Raji (cell line): Measurements from ENCODE around the gene UNC5A.

Experiments
- POLR2A ChIP-seq: IDR thresholded peaks from 2 replicates; pipeline ENCODE4 v1.6.1; 2011; ENCODE audit warnings: low read depth, low read length, control low read depth; ENCODE audit not compliant: insufficient read depth

The UNC5A gene

DNA sequence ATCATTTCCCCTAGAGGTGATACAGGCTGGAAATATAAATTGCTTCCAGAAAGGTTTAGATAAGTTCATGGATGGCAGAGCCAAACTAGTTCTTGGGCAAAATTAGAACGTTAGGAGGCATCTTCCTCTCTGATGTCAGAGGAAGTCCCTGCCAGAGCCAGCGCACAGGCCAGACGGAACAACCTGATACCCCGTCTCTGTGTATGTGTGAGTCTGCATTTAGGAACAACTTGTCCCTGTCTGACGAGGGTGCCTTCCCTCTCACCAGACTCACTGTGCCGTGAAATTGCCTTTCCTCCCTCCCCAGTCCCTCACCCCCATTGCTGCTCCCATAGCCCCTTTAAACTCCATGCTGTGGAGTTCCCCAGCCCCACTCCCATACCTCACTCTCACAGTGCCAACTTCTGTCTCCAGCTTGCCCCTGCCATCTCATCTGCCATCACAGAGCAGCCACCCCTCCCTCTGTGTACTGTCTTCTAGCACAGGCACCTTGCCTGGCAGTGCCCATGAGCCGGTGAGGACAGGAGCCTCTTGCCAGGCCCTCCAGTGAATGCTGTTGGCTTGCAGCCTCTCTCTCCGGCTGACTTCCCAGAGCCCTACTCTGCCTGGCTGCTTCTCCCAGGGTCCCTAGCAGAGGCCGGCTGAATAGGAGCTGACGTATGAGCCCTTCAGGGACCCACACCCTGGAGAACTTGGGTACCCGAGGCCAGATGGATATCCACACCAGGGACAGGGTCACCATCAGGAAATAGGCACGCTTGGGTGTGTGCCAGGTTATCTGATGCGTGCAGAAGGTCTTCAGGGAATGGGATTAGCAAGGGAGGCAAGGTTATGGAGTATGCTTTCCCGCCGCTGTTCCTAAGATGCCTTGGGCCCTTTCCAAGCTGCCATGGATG is 26.7 kb downstream of the UNC5A start:
- TF ChIP-seq POLR2A: no peak

DNA sequence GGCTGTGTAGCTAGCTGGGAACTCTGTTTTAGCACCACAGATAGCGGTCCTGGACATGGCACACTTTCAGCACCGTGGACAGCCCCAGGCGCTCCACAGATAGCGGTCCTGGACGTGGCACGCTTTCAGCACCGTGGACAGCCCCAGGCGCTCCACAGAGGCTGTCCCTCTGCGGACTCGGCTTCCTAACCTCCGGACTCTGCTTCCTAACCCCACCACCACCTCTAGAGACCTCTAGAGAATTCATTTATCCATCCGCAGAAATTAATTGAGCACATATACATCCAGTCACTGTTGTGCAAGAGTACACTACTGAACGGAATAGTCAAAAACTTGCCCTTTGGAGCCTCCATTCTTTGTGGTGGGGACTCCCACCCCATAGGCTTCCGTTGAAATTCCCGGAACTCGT is 27.4 kb downstream of the UNC5A start:
- TF ChIP-seq POLR2A: no peak

DNA sequence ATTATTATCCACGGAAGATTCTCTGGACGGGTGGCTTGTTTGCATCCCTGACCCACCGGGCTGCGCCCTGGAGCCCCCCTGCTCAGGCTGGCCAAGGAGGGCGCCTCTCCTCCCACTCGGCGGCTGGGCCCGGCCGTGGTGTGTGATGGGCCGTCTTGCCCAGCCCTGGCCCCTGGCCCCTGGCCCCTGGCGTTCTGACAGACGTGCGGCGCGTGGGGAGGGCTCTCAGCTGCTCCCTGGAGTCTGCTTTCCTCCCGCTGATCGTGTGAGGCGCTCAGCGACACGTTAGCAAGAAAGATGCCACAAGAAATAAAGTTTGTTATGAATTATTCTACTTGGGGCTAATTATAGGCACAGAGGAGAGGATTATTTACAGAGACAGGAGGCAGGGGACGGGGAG is 33.3 kb downstream of the UNC5A start:
- no peak for TF ChIP-seq POLR2A

DNA sequence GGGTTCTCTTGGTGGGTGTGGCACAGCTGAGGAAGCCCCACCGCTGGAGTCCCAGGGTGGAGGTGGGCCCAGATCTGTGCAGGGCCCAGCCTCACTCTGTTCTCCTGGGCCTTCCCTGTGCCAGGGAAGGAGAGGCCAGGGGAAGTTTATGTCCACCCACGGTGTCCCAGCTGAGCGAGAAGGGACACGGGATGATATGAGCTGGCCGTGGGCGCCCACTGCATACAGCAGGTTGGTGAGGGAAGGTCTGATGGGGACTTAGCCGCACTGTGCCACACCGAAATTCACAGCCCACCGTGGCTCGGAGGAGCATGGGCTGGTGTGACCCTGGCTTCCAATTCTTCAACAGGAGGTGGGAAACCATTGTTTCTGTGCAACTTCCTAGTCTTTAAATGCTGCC is 33.9 kb downstream of the UNC5A start:
- no peak for TF ChIP-seq POLR2A

DNA sequence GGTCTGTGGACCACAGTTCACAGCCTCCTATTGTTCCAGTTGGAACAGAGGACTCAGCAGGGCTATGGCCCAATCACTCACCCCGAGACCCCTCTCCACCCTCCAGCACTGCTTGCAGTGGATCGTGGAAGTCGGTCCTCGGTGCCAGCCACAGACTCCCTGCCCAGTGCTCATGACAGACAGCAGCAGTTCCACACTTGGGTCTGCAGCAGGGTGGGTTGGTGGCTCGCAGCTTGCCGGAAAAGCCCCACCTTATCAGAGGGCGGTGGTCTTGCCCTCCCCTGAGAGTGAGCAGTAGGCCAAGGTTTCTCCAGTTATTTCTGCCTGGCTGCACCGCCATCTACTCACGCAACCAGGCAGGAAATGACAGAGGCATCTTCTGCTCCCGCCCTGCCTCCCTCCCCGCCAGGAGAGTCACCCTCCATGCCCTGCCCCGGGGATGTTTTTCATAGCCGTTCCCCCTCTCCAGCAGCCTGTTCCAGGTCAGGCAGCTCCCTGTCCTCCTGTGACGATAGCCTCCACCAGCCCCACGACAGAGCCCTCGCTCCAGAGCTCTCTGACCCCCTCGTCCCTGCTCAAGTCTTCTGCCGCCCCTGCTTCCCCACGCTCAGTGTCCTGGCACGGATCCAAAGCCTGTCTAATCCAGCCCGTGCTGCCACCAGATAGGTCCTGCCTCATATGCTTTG is 34.5 kb downstream of the UNC5A start:
- TF ChIP-seq POLR2A: no peak

DNA sequence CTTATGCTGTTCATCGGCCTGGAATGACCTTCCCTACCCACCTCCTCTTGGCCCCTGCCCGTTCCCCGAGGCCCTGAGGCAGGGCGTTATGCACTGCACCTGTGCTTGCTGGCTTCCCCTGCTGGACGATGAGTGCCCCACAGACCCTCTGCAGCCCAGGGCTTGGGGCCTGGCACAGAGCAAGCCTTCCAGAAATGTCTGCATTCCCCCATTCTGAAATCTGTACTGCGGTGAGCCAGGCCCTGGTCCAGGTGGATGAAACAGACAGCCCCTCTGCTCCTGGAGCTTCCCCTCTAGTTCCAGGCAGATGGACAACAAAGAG is 35.0 kb downstream of the UNC5A start:
- no peak for TF ChIP-seq POLR2A

DNA sequence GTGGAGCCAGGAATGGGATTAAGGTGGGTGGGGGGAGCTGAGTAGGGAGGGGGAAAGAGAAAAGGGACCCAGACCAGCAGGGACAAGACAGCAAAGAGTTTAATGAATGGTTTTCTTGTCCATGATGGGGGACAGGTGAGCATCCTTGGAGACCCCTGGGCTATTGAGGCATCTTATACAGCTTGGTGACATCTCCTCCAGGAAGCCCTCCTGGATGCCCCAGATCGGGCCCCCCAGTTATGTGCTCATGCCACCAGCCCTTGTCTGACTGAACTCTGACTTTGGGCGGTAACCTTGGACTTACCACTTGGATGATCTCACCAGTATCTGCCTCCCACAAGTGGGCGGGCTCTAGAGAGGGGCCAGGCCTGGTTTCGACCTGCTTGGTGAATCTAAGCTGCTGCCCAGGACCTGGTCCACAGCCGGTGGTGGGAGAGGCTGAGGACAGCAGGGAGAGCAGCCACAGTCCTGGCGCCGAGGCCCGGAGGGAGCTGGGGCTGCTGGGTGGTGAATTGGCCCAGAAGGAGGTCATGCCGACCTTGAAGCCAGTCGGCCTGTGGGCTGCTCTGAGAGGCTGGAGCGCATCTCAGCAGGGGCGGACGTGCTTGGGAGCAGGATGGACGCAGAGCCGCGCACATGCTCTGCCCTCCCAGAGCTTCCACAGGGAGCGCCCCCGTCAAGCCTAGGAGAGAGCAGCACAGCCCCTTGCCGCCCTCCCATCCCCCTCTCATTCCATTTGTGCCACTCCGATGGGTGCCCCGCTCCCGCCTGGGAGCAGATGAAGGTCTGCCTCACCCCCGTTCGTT is 36.2 kb downstream of the UNC5A start:
- TF ChIP-seq POLR2A: no peak

DNA sequence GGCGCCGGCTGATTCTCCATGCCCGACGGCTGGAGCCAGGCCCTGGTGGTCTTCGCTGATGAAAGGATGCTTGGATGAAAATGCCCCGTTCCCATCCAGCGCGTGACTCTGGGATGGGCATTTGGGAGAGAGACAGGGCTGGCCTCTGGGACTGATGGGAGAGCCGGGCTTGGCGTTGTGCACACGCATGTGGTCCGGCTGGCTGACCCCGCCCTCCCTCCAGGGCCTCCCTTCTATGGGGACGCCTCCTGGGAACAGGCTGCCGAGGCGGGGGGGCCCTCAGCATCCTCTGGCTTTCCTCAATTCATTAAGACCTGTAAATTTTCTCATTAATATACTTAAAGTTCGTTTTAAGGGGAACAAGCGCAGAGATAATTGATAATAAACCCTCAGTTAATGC is 36.8 kb downstream of the UNC5A start:
- no peak for TF ChIP-seq POLR2A

DNA sequence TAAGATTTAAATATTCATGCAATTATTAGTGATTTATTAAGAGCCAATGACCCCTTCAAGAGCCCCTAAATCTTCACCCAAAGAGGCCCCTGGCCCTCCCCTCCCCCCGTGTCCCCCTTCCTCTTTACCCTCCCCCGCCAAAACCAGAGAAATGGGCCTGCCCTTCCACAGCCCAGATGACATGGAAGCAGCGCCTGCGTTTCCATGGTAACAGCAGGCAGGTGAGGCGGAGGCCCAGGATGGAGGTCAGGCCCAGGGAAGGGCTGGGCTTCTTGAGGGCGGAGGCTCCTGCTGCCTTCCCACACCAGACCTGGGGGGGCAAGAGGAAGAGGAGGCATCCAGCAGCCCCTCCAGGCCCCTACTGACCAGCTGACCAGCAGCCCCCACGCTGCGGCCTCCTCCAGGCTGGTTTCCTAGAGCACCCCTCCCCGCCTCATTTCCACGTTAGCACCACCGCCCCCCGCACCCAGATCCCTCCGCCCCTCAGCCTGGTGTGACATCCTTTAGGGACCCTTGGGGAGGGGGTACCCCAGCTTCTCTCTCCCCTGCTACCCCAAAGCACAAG is 37.4 kb downstream of the UNC5A start:
- TF ChIP-seq POLR2A: no peak

DNA sequence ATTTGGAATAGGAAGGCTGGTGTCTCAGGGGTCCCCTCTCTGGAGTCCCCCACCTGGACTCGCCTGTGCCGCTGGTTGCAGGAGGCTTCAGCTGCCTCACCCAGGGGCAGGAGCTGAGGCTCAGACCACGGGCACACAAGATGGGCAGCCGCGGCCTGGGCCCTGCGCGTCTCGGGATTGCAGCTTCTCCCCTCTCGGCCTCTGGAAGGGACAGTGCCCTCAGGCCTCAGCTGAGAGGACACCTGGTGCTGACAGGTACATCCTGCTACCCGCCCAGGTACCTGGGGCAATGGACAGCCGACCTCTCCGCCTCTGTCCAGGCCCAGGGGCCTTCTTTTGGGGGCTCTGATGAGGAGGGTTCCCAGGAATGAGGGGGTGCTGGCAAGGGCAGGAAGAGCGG is 38.3 kb downstream of the UNC5A start:
- no peak for TF ChIP-seq POLR2A

DNA sequence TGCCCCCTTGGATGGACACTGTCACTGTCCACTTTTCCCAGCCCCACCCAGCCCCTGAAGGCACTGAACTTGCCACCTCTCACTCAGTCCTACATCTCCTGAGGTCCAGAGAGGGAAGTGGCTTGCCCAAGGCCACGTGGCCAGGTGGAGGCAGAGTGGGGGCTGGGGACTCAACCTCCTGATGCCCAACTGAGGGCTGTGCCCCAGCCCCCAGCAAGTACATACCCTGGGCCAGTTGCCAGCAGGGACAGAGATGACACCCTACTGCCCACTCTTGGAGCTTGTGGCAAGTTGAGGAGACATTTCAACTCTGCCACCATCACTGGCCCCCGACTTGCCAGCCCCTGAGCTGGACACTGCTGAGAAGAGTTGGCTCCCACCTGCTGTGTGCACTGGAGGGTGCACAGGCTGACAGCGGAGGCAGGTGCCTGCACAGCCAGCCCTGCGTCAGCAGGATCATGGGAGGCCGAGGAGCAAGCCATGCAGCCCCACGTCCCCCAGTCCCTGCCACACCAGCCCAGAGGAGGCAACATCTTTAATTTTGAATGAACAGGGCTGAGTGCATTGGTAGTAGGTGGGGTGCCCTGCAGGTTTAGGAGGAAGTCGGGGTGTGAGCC is 39.4 kb downstream of the UNC5A start:
- no peak for TF ChIP-seq POLR2A

DNA sequence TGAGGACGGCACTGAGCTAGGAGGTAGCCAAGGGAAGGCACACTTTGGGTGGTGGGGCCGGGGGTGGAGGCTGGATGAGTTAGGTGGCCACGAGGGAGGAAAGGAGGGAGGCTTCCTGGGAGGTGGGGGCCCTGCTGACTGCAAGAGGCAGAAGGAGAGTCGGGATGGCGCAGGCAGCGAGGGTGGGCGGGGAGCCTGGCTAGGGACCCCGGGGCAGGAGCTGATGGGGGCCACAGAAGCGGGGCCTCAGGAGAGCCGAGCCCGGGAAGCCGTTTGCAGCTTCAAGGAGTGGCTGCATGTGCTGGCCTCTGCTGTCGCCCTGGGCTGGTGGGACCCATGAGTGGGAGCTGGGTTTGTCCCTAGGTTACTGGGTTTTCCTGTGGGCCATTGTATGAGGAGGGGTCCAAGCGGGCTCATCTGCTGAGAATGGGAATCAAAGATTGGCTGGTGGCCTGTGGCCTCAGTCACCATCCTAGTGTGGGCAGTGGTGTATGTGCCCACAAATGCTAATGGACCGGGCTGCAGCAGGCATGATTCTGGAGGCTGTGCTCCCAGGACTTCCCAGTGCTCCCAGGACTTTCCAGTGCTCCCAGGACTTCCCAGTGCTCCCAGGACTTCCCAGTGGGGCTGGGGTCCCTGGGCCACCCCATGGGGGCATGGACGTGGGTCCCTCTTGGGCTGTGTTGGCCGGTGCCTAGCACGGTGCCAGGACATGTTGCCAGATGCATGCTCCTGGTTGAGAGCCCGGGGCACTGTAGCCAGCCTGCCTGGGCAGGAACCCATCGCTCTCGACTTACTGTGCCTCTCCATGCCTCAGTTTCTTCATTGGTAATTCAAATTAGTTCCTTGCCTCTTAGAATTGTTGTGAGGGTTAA is 40.2 kb downstream of the UNC5A start:
- no peak for TF ChIP-seq POLR2A

DNA sequence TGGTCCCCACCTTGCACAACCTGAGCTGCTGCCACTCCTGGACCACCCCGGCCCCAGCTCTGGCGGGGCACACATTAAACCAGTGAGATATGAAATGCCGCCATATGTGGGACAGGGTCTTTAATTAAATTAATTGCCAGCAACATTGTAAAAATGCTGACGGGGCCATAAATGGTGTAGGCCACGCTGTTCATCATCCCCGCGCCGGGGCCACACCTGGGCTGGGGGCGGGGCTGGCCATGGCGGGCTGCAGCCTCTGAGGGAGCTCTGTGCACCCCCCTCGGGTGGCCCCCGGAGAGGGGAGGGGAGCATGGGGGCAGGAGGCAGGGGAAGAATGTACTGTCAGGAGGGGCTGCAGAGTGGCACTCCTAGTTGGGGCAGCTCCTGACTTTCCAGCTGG is 41.0 kb downstream of the UNC5A start:
- TF ChIP-seq POLR2A: no peak

DNA sequence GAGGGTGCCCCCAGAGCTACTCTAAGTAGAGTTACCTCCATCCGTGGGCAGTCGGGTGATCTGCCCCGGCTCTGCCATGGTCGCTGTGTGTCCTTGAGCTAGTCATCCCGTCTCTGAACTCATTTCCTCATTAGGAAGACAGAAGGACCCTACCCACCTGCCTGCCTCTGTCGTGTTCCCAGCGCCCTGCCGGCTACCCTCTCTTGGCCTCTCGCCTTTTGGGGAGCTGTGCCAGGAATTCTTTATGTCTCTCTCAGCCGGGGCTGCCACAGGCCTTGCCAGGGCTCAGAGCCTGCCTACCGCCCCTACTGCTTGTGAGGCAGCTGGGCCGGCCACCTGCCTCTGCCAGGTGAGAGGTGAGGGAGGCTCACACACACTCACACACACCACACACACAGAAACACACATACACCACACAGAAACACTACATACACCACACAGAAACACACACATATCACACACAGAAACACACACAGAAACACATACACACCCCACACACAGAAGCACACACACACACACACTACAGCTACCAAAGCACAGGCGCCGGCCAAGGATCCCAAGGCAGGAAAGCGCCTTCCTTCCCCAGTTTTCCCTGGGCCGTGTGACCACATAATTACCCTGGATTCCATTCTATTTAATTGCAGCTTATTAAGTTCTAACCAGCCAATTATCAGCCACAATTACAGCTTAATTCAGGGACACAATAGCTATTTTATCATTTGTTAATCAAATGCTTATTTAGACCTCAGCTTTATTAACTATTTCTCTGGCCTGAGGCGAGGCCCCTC is 41.7 kb downstream of the UNC5A start:
- TF ChIP-seq POLR2A: no peak
